Midbrain (tissue), 1 donor: ENCODE results near the gene MCM10.
"Not testable (repeated sequence)": the region's sequence is repeated elsewhere in the genome, so short reads cannot be mapped to it uniquely, and the experiment has no call there.

Experiments used
- DNase-seq: peaks from one replicate; lab custom pipeline; 2025; lab: John Stamatoyannopoulos, UW

The MCM10 gene

DNA sequence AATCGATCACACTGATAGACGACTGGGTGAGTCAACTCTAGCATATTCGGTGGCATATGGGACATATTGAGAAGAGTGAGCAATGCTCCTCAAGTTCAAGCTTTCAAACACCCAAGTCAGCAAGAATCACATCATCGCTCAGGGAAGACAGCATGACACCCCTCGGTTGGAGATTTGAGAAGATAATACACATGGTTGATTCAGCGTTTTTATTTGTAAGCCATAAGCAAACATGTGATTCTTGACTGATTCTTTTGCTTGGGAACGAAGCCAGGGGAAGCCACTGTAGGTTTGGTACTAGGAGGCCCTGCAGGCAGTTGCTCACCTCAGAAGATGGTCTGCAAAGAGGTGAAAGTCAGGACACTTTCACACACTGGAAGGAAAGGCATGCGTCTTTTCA, 60.2 kb downstream of the MCM10 start:
- no peak for DNase-seq

DNA sequence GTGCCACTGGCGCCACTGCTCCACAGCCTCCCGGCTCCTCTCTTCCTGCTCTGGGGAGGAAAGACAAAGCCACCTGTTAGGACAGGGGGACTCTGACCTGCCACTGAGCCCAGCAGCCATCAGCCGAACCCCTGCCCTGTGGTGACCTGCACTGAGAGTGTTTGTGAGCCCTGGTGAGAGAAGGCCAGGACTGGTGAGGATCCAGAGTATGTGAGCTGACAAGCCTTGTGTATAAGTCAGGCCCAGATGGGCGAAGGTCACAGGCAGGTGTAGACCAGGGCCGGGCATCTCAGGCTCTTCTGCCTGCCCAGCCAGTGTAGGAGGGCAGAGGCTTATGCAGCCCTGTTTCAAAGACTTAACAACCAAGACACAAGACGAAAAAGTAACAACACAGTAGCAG, 60.8 kb downstream of the MCM10 start:
- DNase-seq: no peak

DNA sequence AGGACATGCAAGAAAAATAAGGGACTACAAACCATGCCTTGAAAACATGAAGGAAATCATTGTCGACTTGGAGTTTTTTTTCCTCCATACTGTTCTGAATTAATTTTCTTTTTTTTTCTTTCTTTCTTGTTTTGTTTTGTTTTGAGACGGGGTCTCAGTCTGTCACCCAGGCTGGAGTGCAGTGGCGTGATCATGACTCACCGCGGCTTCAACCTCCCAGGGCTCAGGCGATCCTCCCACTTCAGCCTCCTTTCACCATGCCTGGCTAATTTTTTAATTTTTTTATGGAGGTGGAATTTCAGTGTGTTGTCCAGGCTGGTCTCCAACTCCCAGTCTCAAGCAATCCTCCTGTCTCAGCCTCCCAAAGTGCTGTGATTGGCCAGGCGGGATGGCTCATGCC, 61.2 kb downstream of the MCM10 start:
- DNase-seq: no peak

DNA sequence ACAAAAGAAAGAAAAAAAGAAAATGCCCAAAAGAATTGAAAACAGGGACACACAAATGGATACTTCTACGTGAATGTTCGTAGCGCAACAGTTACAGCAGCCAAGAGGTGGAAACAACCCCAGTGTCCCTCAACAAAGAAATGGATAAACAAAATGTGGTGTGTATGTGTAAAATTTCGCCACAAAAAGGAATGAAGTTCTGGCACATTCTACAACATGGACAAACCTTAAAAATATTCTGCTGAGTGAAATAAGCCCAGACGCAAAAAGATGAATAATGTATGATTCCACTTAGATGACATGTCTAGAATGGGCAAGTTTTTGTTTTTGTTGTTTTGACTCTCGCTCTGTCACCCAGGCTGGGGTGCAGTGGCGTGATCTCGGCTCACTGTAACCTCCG, 61.9 kb downstream of the MCM10 start:
- no peak for DNase-seq

DNA sequence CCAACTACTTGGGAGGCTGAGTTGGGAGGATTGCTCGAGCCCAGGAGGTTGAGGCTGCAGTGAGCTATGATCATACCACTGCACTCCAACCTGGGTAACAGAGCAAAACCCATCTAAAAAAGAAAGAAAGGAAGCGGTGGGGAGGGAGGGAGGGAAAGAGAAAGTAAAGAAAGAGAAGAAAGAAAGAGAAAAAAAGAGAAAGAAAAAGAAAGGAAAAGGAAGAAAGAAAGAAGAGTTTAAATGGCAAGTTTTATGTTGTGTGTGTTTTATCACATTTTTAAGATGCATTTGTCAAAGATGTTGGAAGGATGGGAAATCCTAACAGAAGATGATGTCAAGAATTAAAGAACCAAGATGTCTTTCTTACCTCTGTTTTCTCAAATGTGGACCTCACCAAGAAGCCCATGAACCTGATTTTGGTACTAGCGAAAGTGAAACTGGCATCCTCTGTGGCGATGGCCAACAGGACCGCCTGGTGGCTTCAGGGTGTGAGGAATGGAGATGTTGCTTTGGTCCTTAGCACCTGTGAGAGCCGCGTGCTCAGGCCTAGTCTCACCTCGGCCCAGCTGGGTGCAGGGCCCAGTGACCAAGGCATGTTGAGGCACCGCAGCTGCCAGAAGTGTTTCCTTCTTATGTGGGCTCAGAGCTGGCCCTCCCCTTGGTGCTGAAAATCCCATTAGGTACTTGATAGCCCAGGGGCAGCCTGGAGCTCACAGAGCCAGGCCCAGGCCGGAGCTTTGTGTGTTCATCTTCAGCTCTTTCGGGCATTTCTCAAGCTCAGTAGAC, 63.0 kb downstream of the MCM10 start:
- no peak for DNase-seq

GRCh38 chr10:13225601-13226000, 64.2 kb downstream of the MCM10 start:
- no peak for DNase-seq

GRCh38 chr10:13227031-13227430, 65.7 kb downstream of the MCM10 start:
- no peak for DNase-seq

DNA sequence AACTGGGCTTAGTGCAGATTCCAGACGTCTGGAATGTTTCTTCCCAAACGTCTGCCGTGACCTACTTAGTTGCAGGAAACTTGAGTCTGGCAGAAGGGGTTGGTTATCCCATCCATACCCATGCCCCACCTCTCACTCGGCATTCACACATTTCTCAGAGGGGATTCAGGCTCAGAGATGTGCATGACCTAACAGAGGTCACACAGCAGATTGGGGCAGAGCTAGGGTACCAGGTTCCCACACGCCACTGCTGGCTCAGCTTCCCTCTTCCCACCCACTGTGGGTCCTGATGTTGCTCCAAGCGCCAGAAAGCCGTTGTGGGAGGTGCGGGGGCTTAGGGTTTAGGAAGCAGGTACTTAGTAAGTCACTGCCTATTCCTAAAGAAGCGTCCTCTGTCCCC, 69.8 kb downstream of the MCM10 start:
- no peak for DNase-seq

DNA sequence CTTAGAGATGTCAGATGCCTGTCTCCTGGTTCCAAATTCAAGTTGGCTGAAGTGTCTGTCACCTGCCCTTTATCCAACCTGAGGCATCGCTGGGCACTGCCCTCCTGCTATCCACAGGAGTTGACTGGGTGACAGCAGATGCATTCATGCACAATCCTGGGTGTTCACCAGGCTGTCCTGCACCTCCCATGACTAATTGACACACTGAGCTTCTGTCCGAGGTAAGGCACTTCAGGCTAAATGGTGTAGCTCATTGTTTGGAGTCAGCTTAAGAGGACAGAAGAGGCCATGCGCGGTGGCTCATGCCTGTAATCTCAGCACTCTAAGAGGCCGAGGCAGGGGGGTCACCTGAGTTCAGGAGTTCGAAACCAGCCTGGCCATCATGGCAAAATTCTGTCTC, 70.5 kb downstream of the MCM10 start:
- DNase-seq: no peak

DNA sequence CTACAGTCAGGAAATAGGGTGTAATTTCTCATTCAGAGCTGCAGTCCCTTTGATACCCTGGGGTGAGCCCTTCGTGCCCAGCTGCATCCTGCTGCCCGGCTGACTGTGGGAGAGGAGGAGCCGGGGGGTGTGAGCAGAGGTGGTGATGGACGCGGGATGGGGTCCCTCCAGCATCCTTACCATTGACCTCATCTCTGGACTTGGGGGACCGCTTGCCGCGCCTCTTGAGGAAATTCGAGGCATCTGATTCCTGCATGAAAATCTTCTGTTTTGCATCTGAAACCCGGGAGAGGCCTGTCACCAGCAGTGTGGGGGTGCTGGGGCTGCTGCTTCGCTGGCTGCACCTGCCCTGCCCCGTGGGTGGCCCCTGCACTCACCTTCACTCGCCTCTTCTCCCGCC, 72.0 kb downstream of the MCM10 start:
- no peak for DNase-seq

DNA sequence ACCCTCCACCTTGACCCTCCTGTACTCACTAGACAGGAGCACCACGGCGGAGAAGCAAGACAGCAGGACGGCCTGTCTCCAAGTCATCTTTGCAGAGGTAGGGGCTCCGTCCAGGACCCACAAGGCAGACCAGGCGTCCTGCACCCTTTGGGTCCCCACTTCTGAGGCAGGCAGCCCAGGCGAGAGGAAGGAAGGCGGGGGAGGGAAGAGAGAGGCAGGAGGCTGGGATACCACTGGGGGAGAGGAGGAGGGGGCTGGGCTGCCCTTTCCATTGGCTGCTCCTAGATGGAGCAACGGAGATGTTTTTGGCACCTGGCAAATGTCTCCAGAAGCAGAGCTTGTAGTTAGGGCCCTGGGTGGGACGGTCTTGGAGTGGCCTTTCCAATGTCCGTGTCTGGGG, 72.8 kb downstream of the MCM10 start, which contains the start of gene UCMA:
UCMA (minus strand) TSS at position 203 of the 400 bp plus-strand sequence; CDS start at position 87, 116 bp downstream.
- no peak for DNase-seq

DNA sequence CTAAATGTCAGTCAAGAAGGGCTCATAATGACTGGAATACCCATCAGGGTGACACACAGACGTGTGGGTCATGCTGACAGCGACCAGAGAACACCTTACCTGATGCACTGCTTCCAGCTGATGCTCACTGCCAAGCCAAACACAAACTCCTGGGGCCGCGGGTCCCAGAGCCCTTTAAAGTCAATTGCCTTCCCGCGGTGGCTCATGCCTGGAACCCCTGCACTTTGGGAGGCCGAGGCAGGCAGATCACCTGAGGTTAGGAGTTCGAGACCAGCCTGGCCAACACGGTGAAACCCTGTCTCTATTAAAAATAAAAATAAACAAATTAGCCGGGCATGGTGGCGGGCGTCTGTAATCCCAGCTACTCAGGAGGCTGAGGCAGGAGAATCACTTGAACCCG, 73.4 kb downstream of the MCM10 start:
- not testable (repeated sequence) for DNase-seq

GRCh38 chr10:13236638-13237037, 75.3 kb downstream of the MCM10 start:
- no peak for DNase-seq

GRCh38 chr10:13238271-13239077, 77.1 kb downstream of the MCM10 start:
- no peak for DNase-seq

DNA sequence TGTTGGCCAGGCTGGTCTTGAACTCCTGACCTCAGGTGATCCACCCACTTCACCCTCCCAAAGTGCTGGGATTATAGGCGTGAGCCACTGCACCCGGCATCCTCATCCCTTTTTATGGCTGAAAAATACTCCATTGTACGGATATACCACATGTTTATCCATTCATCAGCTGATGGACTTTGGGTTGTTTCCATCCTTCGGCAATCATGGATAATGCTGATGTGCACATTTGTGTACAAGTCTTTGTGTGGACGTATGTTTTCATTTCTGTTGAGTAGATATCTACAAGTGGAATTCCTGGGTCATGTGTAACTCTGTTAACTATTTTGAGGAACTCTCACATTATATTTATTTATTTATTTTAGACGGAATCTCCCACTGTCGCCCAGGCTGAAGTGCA, 78.6 kb downstream of the MCM10 start:
- no peak for DNase-seq

DNA sequence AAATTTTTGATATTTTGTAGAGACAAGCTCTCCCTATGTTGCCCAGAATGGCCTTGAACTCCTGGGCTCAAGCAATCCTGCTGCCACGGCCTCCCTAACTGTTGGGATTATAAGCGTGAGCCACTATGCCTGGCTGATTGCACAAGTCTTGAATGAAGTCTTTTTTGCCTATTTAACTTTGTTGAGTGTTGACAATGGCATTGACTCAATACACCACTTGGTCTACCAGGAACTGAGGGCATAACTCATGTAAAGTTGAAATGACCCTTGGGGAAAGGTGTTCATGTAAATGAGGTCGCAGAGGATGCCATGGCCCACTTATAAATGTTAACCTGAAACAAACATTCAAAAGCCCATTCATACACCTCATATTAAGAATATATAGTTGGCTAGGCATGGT, 80.3 kb downstream of the MCM10 start:
- no peak for DNase-seq

DNA sequence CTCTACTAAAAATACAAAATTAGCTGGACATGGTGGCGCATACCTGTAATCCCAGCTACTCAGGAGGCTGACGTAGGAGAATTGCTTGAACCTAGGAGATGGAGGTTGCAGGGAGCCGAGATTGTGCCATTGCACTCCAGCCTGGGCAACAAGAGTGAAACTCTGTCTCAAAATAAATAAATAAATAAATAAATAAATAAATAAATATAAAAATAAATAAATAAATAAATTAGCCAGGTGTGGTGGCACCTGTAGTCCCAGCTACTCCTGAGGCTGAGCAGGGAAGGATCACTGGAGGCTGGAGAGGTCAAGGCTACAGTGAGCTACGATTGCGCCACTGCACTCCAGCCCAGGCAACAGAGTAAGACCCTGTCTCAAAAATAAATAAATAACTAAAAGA, 80.9 kb downstream of the MCM10 start:
- DNase-seq: not testable (repeated sequence)

DNA sequence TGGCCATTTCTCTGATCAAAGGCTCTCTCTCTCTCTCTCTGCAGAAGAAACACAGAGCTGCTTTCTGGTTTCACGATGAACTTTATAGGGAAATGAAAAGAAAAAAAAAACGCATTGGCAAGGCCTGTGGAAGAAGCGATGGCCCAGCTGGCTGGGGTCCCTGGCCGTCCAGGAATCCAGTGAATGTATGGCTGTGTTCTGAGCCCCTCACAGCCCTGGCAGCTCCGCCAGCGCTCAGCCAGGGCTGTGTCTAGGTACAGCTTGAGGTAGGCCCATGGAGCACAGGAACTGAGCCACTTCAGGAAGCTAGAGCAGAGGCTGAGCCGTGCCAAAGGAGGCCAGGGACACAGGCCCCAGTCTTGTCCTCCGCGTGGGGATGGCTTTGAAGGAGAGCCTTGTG, 85.9 kb downstream of the MCM10 start:
- DNase-seq: no peak

- no peak for DNase-seq
These were observed 86.4 kb downstream of the MCM10 start for GRCh38 chr10:13247784-13248183.

DNA sequence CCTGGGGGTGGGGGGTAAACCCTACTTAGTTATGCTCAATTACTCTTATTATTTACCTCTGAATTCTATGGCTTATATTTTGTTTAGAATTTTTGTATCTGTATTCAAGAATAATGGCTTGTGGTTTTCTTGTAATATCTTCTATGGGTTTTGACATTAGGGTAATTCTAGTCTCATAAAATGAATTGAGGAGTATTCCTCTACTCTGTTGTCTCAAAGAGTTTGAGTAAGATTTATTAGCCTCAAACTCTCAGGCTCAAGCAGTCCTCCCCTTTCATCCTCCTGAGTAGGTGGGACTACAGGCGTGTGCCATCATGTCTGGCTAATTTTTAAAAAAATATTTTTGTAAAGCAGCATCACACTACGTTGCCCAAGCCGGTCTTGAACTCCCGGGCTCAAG, 92.4 kb downstream of the MCM10 start:
- DNase-seq: no peak

GRCh38 chr10:13256627-13257026, 95.3 kb downstream of the MCM10 start:
- no peak for DNase-seq

DNA sequence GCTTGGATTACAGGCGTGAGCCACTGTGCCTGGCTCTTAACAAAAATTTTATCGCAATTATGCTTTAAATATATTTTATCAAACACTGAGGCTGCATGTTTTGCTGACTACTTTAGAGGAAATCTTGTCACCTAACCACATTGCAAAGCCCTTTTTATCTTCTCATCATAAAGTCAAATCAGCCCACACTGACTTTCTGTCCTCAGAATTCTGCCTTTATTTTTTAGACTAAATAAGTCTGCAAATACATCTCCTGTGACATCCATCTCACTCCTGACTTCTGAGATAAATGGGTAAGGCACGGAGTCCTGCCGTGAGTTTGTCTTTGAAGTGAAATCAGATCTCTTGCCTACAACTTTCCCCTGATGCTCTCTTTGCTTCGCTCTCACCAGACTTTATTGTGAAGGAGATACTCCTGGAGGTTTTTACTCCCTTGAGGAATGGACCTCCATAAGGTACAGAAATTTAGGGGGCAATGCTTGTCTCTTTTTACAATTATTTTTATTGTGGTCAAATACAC, 96.3 kb downstream of the MCM10 start:
- no peak for DNase-seq
